ENCODE data around the gene ASTN2.

ASTN2 gene

DNA sequence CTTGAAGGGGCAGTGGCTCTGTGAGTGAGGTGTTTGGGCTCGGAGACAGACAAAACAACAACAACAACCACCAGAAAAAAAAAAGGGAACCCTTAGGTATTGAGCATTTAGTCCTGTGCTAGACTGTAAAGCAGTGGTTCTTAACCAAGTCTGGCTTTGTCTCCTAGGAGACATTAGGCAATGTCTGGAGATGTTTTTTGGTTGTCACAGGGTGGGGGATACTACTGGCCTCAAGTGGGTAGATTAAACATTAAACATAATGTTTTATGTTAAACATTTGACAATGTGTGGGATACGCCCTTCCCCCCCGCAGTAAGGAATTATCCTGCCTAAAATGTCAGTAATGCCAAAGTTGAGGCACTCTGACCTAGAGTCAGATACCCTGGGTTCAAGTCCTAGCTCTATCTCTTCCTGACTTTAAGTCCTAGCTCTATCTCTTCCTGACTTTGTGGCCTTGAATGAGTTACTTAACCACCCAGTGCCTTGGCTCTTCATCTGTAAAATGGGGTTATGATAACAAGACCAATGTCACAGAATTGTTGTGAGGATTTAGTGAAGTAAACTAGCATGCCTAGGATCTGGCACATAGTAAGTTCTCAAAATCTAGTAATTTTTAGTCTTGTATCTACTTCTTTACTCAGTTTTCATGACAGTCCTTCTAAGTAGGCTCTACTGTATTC lies 725.9 kb downstream of the ASTN2 start:
- no peak for ATAC-seq

- ATAC-seq = peak in 1 of 2 donors; percentile 1
Measured at GRCh38 chr9:116687754-116688135, 727.1 kb downstream of the ASTN2 start.

DNA sequence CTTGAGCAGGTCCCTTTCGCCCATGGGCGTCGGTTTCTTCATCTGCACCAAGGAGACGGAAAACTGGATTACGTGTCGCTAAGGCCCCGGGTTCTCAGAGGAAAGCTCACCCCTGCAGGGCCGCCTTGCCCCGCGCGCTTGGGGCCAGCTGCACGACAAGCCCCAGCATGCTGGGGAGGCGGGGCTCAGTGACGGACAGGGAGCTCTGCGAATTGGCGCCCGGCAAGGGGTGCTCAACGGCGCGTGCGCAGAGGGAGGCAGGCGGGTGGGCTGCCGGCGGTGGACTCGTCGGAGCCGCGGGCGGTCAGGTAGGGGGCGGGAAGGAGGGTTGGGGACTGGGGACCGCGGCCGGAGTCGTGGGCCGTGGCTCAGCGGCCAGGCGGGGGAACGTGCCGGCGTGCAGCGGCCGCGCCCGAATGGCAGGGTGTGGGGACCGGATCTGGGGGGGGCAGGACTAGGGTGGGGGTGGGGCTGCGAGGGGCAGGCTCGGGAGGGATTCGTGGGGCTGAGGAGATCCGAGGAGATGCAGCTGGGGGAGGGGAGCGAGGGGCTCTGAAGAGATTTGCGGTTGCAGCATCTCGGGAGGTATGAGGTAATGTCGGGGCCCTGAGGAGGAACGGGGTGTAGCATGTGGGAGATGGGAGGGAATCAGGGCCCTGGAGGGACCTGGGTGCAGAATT lies 727.6 kb downstream of the ASTN2 start, which contains the start of gene TRIM32:
TSS of gene TRIM32 (plus strand) at position 232 of the 680 bp plus-strand sequence. CDS start 10,438 bp downstream, outside the sequence.
- ATAC-seq = peak; percentile 96 to 97

- ATAC-seq = peak in 1 of 2 donors; percentile 29
Measured at GRCh38 chr9:116686693-116687073, 728.2 kb downstream of the ASTN2 start.

DNA sequence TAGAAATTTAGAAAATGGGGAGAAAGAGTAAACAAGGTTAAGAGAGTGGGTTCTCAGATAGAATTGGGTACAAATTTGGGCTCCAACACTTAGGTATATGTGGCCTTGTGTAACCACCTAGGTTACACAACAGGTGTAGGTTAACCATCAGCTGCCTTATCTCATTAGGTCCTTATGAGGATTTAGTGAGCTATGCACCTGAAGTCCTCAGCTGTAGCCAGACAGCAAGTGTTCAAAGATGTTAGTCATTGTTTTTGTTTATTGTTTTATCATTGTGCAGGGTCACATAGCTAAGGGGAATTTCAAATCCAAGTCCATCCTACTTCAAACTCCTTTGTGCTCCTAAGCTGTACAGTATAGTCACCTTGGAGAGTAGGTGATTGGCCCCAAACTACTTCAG lies 728.7 kb downstream of the ASTN2 start:
- ATAC-seq = no peak

DNA sequence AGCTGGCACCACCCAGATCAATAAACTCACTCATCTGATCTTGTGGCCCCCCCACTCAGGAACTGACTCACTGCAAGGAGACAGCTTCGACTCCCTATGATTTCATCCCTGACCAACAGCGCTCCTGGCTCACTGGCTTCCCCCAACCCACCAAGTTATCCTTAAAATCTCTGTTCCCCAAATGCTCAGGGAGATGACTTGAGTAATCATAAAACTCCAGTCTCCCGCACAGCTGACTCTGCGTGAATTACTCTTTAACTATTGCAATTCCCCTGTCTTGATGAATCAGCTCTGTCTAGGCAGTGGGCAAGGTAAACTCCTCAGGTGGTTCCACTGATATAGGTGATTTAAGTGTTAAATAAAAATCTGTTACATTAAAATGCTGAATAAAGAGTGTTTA lies 729.7 kb downstream of the ASTN2 start:
- no peak for ATAC-seq

DNA sequence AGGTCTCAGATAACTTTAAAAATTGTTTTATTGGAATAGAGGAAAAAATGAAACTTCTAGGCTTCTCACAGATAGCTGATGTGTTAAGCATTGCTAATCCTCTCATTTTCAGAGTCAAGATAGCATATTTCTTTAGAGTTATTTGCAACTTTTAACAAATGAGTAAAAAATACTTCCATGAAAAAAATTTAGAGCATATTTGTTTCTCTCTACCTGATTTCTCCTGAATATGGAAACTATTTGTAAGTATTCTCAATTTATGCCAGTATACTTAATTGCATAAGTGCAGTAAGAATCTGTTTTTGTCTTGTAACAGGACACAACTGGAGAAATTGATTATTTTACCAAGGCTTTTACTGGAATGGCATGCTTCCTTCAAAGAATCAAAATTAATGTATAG lies 731.3 kb downstream of the ASTN2 start:
- no peak for ATAC-seq

- ATAC-seq = no peak
Measured at GRCh38 chr9:116674210-116674980, 740.5 kb downstream of the ASTN2 start.

DNA sequence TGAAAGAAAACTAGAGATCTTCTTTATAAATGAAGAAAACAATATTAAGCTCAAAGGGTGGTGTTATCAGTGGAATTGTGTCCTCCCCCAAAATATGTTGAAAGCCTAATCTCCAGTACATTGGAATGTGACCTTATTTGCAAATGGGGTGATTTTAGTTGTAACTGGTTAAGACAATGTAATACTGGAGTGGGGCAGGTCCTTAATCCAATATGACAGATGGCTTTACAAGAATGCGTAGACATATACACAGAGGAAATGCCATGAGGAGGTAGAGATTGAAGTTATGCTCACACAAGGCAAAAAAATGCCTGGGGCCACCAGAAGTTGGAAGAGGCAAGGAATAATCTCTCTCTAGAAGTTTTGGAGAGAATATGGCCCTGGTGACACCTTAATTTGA lies 741.5 kb downstream of the ASTN2 start:
- no peak for ATAC-seq

GRCh38 chr9:116671605-116672004 lies 743.3 kb downstream of the ASTN2 start:
- ATAC-seq = no peak

DNA sequence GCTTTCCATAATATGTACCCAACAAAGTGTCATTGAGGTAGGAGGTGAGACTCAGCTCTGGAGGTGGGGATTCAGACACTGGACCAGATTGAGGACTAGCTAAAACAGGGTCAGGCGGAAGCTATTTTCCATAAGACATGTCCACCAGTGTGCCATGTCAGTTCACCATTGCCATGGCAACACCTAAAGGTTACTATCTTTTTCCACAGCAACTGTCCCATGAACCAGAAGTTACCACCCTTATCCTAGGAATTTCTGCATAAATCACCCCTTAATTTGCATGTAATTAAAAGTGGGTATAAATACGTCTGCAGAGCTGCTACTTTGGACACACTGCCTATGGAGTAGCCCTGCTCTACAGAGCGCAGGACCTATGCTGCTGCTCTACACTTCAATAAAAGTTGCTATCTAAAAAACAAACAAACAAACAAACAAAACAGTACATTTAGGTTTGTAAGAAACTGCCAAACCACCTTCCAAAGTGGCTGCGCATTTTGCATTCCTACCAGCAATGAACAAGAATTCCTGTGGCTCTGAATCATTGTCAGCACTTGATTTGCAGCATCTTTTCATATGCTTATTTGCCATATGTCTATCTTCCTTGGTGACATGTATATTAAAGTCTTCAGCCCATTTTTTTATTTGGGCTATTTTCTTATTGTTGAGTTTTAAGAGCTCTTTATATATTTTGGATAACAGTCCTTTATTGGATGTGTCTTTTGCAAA lies 745.7 kb downstream of the ASTN2 start:
- ATAC-seq = no peak

DNA sequence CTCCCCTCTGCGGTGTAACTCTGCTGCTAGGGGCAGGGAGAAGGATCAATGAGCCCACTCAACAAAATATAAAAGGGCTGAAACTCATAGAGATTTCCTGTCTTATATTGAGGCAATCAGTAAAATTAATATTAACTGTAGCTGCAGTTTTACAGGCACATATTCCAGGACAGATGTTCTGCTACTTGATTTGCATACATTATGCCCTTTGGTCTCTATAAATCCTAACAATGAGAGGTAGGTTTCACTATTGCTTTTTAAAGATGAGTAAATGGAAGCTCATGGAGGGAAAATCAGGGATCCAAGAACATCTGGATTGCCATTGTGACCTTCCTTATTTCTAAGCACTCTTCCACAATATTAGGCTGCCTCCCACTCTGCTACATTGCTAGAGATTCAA lies 751.3 kb downstream of the ASTN2 start:
- no peak for ATAC-seq

GRCh38 chr9:116662646-116663310 lies 752.1 kb downstream of the ASTN2 start:
- ATAC-seq = no peak

- peak in 1 of 2 donors; percentile 24 for ATAC-seq
Measured at GRCh38 chr9:116661037-116661954, 753.6 kb downstream of the ASTN2 start.

- no peak for ATAC-seq
Measured at GRCh38 chr9:116658265-116658664, 756.6 kb downstream of the ASTN2 start.

DNA sequence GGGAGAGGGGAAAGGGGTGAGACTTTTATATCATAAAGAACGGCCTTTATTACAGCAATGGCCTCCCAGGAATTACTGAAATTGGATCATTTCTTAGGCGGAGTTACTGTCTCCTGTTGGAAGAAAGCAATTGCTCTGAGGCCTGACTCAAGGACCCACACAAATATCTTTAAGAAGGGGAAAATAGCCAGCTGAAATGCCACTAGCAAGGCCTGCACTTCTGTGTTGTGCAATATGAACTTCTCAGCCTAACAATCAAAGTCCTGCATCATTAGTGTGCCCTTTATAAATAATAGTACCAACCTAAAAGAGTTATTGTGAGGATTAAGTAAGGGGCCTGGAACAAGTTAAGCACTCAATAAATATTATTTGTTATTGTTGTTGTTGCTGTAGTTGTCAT lies 757.9 kb downstream of the ASTN2 start:
- no peak for ATAC-seq

DNA sequence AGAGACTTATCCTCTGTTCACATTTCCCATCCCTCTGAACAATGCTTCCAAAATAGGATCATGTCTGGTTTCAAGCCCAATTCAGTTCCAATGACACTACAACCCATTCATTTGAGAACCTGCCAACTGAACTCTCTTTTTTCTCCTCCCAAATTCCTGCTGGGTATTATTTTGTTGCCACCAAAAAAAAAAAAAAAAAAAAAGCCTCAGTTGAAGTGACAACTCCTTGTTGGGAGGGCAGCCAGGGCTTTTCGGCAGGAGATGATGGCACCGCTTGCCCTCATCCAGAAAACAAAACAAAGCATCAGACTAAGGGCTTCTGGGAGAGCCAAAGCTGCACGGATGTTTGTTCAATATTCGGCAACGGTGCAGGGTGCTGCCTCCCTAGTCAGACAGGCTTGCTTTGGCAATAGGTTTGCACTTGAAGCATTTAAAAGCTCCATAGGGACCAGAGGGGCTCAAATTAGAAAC lies 758.3 kb downstream of the ASTN2 start:
- no peak for ATAC-seq

- no peak for ATAC-seq
Measured at GRCh38 chr9:116654059-116654355, 760.9 kb downstream of the ASTN2 start.

DNA sequence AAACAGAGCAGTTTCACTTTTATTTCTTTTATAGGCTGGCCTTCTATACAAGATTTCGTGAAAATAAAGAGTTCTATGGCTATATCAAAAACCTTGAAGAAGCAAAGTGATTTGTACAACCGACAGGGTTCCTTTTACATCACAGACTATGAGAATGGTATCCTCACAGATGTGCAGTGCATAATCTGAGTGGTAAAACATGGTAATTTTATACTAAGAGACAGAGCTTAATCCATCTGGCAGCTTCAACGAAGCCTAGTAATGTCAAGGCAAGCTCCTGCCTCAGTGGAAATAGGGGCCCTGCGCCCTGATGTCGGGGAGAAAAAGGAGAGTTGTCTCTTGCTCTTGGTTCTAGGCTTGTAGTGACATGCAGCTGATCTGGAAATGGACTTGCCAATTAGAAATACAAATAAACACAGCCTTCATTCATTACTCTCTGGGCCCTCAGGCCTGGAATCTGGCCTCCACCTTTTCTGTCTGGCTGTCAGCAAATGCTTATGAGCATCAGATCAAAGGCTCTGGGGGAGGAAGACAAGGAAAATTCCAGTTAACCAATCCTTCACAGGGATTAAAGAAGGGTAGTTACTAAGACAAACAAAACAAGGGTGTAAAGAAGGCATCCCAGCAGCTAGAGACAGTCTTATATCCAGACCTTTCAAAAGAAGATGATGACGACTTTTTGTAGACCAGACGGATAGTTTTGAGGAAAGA lies 761.4 kb downstream of the ASTN2 start:
- no peak for ATAC-seq

- ATAC-seq = no peak
Measured at GRCh38 chr9:116647515-116647809, 767.4 kb downstream of the ASTN2 start.

All from activated CD4-positive, CD25-positive, alpha-beta regulatory T cell treated with anti-CD3 and anti-CD28 coated beads, Interleukin-2, amount 50 U/mL, for 24 hours (primary cell).